ENCODE results near the gene SPATA18.
"Not testable (repeated sequence)": the region's sequence is repeated elsewhere in the genome, so short reads cannot be mapped to it uniquely, and the experiment has no call there.

SPATA18 gene

GRCh38 chr4:52107745-52108144 is 56.6 kb downstream of the SPATA18 start:
- no peak for DNase-seq

GRCh38 chr4:52110171-52110570 is 59.1 kb downstream of the SPATA18 start:
- DNase-seq: no peak

DNA sequence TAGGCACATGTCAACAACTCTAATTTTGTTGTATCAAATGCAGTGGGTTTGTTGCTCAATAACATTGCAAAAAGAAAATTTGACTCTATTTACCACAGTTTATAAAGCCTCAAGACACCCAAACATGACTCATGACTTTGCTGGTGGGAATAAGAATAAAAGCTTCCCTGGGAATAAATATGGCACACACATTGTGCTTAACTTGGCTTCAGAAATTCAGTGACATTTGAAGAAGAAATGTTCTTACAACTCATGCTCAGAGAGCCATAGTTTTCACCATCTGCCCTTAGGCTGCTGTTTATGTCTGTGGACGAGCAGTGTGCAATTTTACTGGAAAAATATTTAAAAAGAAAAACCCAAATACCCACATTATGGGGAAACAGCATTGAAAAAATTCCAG is 60.9 kb downstream of the SPATA18 start:
- DNase-seq: no peak

GRCh38 chr4:52112411-52112810 is 61.3 kb downstream of the SPATA18 start:
- DNase-seq: no peak

DNA sequence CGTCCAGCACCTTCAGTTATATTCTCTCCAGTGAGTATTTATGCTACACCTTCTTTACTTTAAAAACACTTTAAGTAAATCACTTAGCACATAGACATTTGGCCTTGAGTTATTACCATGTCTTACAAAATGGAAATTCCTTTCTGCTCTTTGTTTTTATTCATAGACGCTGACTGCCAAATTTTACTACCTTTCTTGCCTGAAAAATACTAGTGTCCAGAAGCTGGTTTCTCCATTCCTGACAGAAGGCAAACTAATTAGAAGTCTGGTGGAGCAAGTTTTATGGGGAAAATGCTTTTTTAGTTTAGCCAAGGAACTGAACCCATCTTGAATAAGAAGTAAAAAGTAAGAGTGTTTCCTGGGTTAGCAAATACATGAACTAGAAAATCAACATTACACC is 65.5 kb downstream of the SPATA18 start:
- DNase-seq: no peak

GRCh38 chr4:52126226-52126625 is 75.1 kb downstream of the SPATA18 start:
- no peak for DNase-seq

DNA sequence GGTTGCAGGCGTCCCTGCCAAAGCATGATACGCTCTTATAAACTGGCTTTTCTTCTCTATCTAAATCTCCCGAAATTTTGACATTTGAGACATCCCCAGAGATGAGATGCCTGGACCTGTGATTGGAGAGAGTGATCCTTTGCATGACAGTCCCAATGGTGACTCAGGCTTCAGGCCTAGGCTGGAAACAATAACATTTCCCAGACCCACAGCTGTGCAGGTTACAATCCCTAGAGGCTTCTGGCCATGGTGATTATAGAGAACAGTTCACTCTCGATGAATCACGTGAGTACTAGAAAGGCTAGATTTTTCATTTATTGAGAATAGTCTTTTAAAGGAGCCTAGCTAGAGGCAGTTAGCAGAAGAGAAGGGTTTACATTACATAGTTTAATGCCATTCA is 75.9 kb downstream of the SPATA18 start:
- DNase-seq: no peak

DNA sequence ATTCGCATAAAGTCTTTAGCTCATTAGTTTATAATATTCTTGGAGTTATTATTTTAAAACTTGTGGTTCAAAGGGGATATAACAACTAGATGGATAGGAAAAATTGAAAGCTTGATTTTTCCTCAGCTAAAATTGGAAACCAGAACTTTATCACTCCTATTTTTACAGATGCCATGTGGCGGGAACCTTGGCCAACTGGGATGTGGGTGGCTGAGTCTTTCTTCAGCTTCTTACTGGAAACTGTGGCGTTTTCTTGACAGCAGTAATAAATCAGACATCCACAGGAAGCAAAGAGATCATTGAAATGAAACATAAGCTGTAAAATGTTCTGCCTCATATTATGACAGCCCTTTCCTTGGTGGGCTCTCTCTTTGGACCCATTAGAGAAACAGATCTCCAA is 84.1 kb downstream of the SPATA18 start:
- no peak for DNase-seq

- not testable (repeated sequence) for DNase-seq
Observed at GRCh38 chr4:52137152-52137551, 86.0 kb downstream of the SPATA18 start.

GRCh38 chr4:52142816-52143215 is 91.7 kb downstream of the SPATA18 start:
- no peak for DNase-seq

- DNase-seq: no peak
Observed at GRCh38 chr4:52143815-52144214, 92.7 kb downstream of the SPATA18 start.

- DNase-seq: no peak
Observed at GRCh38 chr4:52144372-52144771, 93.3 kb downstream of the SPATA18 start.
